ENCODE measurements around the gene USP2.

DNA sequence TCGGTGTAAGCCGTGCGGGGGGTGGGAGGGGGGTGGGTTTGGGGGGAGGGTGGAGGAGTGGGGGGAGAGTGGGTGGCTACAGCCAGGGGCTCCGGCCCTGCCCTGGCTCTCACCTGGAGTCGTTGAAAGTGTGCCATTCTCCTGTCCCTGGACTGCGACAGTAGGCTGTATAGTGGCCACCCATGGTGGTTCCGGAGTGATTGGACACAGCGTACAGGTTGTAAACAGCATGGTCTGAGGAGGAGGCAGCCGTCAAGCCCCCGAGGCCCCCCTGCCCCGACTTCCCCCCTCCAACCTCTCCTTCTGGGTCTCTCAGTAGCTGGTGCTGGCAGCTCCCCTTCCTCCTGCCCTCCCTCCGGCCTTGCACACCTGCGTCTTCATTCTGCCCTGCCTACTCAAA is 24.4 kb downstream of the USP2 start:
- TF ChIP-seq, protein P1, sequence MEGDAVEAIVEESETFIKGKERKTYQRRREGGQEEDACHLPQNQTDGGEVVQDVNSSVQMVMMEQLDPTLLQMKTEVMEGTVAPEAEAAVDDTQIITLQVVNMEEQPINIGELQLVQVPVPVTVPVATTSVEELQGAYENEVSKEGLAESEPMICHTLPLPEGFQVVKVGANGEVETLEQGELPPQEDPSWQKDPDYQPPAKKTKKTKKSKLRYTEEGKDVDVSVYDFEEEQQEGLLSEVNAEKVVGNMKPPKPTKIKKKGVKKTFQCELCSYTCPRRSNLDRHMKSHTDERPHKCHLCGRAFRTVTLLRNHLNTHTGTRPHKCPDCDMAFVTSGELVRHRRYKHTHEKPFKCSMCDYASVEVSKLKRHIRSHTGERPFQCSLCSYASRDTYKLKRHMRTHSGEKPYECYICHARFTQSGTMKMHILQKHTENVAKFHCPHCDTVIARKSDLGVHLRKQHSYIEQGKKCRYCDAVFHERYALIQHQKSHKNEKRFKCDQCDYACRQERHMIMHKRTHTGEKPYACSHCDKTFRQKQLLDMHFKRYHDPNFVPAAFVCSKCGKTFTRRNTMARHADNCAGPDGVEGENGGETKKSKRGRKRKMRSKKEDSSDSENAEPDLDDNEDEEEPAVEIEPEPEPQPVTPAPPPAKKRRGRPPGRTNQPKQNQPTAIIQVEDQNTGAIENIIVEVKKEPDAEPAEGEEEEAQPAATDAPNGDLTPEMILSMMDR (conservative IDR thresholded peaks at IDR 0.05 in 1 of 2, IDR thresholded peaks at IDR 0.05 in 1 of 2; ENCODE audit: extremely low read depth in 1 of 2, insufficient read depth in 1 of 2, low read depth in 1 of 2, low read length in 2 of 2) = no peak
- TF ChIP-seq EZH2 (IDR thresholded peaks at IDR 0.05; ENCODE audit: borderline replicate concordance, low read length) = no peak

All from mammary epithelial cell (primary cell).